ENCODE measurements around the gene TLE5.

- TF ChIP-seq CTCF (IDR thresholded peaks at IDR 0.05; ENCODE audit: insufficient read depth, low read length, poor library complexity, severe bottlenecking) (no peak), EZH2phosphoT487 (conservative IDR thresholded peaks at IDR 0.05; ENCODE audit: low read length) (no peak)
Observed at GRCh38 chr19:3024509-3024869, 37.8 kb downstream of the TLE5 start.

Measured in SU-DHL-6 (cell line).